HK-2 (cell line): ENCODE measurements around the gene CAMK2N1.

Source experiments
- DNase-seq: peaks from one replicate; pipeline ENCODE4 v3.0.0-alpha.2; 2018; ENCODE audit not compliant: unreplicated experiment

CAMK2N1 gene

DNA sequence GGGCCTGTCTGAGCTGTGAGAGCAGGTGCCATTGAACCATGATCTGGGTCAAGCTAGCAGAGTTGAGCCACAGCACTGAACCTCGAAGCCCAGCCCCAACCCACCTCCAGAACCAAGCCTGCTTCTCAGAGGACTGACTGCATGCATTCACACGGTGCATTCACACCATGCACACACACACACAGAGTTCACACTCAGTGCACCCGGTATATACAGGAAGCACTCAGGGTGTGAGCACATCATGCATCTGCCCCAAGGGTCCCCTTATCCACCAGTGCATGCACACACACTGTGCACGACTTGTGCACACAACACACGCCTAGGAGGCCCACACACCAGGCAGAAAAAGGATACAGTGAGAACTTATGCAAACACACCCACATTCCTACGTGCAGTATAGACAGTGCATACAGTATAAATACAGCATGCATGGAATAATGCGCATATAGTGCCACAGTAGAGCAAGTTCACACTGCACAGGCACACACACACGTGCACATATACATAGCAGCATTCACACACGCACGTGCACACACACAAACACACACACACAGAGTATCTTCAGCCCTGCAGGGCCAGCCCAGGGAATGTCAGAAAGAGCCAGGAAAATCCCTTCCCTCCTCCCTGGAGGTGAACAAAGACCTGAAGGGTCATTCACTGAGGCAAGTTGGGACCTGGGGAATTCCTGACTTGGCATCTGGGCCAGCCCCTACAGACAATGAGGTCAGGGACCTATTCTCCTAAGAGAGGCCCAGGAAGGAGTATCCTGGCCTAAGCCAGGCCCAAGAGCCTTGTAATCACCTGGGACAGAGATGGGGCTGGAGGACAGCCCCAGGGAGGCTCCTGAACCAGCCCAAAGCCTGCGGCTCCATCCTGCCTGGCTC, 42.1 kb downstream of the CAMK2N1 start:
- DNase-seq, result no peak

DNA sequence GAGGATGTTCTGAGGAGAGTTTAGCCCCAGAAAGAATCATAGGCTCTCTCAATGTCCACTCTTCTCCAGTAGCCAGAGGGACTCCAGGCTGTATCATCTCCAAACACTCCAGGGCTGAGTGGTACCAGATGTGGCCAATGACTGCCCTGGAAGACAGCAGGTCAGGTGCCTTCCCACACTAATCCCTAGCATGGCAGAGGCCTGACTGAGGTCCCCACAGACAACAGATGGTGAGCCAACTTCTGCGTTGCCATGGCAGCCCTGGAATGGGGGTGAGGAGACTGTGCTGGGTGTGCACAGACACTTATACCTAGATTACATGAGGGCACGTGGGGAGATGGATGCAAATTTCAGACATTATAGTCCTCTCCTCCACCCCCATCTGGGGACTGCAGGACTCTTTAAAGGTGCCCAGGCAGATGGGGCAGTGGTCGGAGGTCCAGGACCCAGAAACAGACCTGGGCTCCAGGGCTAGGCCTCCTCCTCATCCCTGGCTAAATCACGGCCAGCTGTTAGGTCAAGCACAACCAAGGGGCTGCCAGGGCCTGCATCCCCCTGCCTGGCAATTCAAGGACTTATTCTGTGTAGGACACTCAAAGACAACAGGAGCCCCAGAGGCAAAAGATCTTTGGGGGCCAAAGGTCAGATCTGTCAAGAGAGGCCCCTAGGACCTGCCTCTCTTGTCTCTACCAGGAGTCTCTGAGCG, 42.9 kb downstream of the CAMK2N1 start:
- no peak for DNase-seq

DNA sequence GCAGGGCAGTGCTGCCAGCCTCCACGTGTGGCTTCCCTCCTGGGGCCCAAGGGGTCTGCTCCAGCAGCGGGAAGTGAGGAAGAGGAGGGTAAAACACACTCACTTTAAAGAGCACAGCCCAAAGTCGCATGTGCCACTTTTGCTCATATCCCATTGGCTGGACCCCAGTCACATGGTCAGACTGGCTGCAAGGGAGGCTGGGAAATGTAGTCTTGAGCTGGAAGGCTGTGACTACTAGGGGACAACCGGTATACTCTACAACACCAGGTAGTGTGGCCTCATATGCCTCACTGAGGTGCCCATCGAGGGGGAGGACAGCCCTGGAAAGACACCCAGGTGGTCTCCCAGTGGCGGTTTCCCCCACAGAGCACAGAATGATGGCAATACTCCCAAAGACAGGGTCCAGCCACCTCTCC, 45.2 kb downstream of the CAMK2N1 start:
- DNase-seq, result peak; percentile 16

DNA sequence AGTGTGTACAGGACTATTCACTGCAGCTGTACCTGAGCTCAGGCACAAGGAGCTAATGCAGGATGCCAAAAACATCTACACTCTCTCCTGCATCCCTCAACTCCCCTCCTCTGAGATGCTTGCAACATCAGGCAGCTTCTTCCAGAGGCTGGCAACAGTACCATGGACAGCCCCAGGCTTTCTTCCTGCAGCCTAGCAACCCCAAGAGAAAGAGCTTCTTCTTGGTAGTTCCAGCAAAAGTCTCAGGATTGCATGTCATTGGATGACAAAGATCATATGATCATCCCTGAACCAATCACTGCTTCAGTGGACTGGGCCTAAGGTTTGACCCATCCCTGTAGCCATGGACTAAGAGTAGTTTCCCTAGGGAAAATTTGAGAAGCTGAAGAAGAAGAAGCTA, 46.7 kb downstream of the CAMK2N1 start:
- no peak for DNase-seq

DNA sequence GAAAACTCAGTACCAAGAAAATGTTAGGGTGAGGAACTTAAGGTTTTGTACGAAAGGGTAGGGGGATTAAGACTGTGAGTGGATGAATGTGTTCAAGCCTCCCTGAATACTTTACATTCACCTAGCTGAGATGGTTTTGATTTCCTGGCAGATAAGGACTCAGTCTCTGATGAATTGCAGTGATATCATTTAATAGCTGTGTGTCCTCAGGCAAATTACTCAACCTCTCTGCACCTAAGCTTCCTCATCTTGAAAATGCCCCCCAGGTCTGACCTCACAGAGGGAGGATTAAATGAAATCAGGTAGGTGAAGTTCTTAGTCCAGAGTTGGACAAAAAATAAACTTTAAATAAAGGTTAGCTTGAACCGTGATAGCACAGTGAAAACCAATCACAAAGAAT, 48.4 kb downstream of the CAMK2N1 start:
- DNase-seq, result no peak

DNA sequence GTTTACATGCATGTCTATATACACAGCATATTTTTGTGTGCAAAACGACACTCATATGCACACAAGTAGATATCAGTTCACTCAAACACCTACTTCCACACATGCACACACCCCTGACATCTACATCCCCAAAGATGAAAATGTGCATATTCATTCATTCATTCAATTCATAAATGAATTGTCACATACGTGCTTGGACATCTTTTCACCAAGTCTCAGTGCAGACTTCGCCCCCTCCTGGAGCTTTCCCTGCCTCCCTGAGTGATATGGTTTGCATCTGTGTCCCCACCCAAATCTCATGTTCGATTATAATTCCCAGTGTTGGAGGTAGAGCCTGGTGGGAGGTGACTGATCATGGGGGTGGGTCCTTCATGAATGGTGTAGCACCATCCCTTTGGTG, 53.1 kb downstream of the CAMK2N1 start:
- no peak for DNase-seq
